NT2/D1 (cell line): ENCODE data around the gene CTBP2.
"Not testable (repeated sequence)": the region's sequence is repeated elsewhere in the genome, so short reads cannot be mapped to it uniquely, and the experiment has no call there.

Source experiments
- SUZ12 ChIP-seq: IDR thresholded peaks from 2 replicates; pipeline ENCODE4 v1.6.1; 2011; ENCODE audit not compliant: insufficient read length, insufficient read depth; ENCODE audit errors: extremely low read depth
- YY1 ChIP-seq: IDR thresholded peaks from 2 replicates; pipeline ENCODE4 v1.6.1; 2011; ENCODE audit not compliant: insufficient read length, insufficient read depth
- ZNF274 ChIP-seq: IDR thresholded peaks from 2 replicates; pipeline ENCODE4 v1.6.1; 2011; ENCODE audit warnings: mild to moderate bottlenecking, low read depth, low read length

GRCh38 chr10:125082471-125082870 lies 77.9 kb downstream of the CTBP2 start:
- not testable (repeated sequence) for TF ChIP-seq ZNF274, YY1, SUZ12
